ELF-1 (cell line): Measurements from ENCODE around the gene CHKB.
"Not testable (repeated sequence)": the region's sequence is repeated elsewhere in the genome, so short reads cannot be mapped to it uniquely, and the experiment has no call there.

Experiments
- DNase-seq: peaks from one replicate; pipeline ENCODE4 v3.0.0-alpha.2; 2016; ENCODE audit warnings: low read depth, low spot score

CHKB gene

DNA sequence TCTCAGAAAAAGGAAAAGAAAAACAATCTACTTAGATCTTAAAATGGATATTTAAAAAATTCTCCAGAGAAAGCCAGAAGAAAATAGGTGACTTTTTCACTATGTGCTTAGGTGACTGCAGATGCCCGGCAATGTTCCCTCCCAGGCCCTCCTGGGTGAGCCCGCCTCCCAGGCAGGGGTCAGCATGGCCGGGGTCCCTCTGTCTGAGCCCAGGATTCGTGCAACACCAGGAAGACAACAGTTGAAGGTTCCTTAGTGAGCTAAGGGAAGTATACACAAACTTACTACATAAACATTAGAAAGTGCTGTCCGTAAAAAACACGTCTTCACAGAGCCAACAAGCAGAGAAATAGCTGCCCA lies 29.5 kb upstream of the CHKB start:
- DNase-seq = no peak

- no peak for DNase-seq
Observed at GRCh38 chr22:50611341-50612060, 28.9 kb upstream of the CHKB start.

DNA sequence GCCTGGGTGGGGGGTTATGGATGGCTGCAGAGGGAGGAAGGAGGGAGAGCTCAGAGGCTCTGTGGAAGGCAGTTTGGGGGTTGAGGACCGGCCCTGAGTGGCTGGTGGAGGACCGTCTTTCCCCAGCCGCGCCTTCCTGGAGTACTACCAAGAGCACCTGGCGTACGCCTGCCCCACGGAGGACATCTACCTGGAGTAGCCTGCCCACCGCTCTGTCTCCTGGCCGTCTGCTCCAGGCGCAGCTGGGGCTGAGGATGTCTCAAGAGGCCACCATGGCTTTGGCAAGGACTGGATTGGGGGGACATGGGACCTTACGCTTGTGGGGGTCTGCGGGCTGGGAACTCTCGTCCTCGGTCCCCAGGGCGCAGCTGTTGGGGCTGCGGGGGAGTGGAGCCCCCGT lies 27.9 kb upstream of the CHKB start:
- DNase-seq = no peak

DNA sequence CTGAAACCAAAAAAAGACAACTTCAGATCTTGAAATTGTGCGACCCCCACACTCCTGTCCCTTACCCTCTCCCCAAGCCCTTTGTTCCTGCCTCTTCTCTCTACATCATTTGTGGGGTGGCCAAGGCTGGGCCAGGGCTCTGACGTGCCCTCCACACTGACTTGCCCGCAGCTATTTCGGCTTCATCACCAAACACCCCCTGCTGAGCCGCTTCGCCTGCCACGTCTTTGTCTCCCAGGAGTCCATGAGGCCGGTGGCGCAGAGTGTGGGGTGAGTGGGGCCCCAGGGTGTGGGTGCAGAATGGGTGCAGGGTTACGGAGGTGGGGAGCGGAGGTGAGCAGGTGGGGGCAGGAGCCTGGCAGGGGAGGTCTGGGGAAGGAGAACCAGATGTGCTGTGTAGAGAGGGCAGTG lies 27.4 kb upstream of the CHKB start:
- DNase-seq = no peak

- DNase-seq = no peak
Observed at GRCh38 chr22:50609599-50609998, 26.9 kb upstream of the CHKB start.

DNA sequence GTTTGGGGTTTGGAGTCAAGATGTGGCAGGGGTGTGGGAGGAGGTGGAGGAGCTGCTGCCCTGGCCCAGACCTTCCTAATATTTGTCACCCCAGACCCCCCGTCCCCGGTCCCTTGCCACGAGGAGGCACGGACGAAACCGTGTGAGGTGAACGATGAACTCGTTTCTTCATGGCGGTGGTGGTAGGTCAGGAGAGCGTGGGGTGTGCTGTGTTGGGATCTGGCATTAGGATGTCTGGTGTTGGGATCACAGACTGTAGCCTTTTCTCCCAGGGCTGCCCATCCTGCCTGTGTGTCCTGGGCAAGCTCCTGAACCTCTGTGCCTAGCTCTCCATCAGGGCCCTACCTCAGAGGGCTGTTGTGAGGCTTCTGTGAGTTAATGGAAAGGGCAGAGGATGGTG lies 26.3 kb upstream of the CHKB start:
- no peak for DNase-seq

DNA sequence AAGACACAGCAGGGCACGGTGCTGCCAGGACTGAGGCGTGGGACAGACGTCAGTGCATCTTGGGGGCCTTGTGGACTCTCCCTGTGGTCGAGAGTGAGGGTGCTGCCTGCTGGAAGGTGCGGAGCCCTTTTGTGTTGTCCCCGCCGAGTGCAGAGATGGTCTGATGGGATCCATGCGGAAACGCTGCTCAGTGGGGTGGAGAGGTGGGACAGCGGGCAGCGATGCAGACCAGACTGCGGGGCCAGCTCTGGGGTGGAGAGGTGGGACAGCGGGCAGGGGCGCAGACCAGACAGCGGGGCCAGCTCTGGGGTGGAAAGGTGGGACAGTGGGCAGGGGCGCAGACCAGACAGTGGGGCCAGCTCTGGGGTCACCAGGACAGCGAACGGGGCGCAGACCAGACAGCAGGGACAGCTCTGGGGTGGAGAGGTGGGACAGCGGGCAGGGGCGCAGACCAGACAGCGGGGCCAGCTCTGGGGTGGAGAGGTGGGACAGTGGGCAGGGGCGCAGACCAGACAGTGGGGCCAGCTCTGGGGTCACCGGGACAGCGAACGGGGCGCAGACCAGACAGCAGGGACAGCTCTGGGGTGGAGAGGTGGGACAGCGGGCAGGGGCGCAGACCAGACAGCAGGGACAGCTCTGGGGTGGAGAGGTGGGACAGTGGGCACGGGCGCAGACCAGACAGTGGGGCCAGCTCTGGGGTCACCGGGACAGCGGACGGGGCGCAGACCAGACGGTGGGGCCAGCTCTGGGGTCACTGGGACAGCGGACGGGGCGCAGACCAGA lies 25.6 kb upstream of the CHKB start:
- not testable (repeated sequence) for DNase-seq

DNA sequence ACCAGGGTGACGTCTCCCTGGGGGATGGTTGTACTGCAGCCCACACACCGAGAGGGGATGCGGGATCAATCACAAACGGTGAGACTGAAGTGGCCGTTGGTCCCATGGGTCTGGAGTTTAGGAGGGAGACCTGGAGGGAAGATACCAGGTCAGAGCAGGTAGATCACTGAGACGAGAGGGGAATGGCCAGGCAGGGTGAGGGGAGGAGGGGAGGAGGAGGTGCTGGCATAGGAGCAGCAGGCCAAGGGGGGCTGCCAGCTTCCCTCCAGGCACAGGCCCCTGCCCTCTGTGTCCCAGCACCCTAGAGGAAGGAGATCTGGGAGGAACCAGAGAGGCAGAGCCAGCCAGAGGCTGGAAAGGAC lies 25.0 kb upstream of the CHKB start:
- DNase-seq = no peak

GRCh38 chr22:50606946-50607658 lies 24.5 kb upstream of the CHKB start:
- no peak for DNase-seq

DNA sequence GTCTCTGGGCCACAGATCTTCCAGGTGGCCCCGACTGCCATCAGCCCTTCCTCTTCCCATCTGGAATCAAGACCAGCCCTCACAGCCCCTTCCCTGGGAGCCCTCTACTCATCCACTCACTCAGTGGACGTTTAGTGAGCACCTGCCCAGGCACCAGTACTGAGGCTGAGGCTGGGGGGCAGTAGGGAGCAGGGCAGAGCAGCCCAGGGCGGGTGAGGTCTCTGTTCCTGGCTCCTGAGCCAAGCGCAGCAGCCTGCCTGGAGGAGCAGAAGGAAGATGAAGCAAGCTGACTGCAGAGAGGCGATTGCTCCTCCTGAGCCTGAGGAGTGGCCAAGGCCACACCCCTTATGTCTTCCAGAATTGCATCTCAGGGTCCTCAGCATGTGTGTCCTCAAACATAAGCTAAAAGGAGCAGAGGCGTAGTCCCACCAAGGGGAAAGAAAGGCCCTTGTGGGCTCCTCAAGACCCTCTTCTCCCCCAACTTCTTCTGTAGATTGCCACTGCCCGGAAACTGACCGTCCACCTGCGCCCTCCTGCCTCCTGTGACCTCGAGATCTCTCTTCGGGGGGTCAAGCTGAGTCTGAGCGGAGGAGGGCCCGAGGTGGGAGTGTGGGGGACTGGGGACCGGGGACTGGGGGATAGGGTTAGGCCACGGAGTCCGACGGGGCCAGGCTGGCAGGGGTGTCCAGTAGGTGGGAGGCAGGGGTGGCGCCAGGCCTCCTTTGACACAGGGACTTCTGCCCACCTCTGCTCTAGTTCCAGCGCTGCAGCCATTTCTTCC lies 23.7 kb upstream of the CHKB start:
- no peak for DNase-seq

DNA sequence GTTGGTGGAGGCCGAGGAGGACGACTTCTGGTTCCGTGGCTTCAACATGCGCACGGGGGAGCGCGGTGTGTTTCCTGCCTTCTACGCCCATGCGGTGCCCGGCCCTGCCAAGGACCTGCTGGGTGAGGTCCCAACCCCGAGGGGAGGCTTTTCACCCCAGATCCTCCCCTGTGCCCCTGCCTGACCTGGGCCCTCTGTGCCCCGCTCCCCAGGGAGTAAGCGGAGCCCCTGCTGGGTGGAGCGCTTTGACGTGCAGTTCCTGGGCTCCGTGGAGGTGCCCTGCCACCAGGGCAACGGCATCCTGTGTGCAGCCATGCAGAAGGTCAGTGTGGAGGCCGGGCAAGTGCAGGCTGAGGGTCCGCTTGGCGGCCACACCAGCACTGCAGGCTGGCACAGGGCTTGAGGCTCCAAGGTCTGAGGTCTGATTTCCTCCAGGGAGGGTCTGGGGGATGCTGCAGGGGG lies 23.0 kb upstream of the CHKB start:
- DNase-seq = no peak

GRCh38 chr22:50605002-50605612 lies 22.5 kb upstream of the CHKB start:
- no peak for DNase-seq

DNA sequence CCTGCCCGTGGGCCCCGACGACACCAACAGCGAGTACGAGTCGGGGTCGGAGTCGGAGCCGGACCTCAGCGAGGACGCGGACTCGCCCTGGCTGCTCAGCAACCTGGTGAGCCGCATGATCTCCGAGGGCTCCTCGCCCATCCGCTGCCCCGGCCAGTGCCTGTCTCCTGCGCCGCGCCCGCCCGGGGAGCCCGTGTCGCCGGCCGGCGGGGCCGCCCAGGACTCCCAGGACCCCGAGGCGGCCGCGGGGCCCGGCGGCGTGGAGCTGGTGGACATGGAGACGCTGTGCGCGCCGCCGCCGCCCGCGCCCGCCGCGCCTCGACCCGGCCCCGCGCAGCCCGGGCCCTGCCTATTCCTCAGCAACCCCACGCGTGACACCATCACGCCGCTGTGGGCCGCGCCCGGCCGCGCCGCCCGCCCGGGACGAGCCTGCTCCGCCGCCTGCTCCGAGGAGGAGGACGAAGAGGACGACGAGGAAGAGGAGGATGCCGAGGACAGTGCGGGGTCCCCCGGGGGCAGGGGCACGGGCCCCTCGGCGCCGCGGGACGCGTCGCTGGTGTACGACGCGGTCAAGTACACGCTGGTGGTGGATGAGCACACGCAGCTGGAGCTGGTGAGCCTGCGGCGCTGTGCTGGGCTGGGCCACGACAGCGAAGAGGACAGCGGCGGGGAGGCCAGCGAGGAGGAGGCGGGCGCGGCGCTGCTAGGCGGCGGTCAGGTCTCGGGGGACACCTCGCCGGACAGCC lies 21.8 kb upstream of the CHKB start:
- DNase-seq = no peak

DNA sequence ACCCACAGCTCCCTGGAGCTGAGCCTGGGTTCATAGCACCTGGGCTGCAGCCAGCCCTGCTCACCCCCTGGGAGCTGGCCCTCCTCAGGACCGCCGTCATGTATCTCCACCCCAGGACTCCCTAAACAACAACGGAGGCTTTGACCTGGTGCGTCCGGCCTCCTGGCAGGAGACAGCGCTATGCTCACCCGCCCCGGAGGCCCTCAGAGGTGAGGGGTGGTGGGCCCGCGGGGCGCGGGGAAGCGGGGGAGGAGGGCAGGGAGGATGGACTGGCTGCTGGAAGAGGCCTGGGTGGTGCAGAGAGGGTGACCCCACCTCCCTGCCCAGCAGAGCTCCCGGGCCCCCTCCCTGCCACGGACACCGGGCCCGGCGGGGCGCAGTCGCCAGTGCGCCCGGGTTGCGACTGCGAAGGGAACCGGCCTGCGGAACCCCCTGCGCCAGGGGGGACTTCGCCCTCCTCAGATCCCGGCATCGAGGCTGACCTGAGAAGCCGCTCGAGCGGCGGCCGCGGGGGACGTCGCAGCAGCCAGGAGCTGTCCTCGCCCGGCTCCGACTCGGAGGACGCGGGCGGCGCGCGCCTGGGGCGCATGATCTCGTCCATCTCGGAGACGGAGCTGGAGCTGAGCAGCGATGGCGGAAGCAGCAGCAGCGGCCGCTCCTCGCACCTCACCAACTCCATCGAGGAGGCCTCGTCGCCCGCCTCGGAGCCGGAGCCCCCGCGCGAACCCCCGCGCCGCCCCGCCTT lies 21.0 kb upstream of the CHKB start:
- DNase-seq = no peak

DNA sequence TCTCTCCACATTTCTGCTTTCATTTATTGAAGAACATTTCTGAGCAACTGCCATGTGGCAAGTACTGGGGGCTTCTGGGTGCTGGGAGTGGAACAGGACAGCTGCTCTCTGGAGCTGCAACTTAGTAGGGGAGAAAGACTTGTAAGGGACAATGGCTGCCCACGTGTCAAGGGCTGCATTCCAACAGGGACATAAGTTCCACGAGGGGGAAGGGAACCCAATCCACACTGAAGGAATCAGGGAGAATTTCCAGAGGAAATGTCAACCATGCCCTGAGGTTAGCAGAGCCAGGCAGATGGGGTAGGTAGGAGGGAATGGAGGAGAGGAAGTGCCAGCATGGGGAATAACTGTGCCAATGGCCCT lies 19.7 kb upstream of the CHKB start:
- no peak for DNase-seq

DNA sequence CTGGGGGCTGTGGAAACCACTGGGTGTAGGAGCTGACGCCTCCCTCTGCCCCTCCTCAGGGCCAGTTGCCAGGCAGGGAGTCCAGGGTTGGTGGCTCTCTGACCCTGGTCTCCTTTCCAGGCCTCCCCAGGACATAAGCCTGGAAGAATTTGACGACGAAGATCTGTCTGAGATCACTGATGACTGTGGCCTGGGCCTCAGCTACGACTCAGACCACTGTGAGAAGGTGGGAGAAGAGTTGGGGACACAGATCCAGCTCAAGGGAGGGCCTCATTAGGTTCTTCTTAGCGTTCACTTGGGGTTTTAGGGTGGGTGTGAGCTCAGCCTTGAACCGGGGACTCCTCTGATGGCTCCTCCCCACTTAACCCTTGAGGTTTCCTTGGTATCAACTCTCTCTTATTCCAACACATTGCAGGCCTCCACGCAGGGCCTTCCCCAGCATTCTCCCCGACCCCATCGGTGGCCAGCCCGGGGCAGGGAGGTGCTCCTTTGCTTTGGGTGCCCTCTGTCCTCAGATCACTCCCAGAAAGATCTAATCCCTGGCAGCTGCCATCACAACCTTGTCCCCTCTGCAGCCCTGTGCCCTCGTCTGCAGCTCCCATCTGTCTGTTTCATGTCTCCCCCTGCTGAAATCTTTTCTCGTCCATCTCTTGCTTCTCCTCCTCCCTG lies 19.2 kb upstream of the CHKB start:
- DNase-seq = no peak

GRCh38 chr22:50600967-50601668 lies 18.5 kb upstream of the CHKB start:
- DNase-seq = no peak

- DNase-seq = no peak
Observed at GRCh38 chr22:50600538-50600937, 17.9 kb upstream of the CHKB start, which contains the start of gene MAPK8IP2. Gene MAPK8IP2 (plus strand): TSS chr22:50600793. CDS start chr22:50600819, 26 bp downstream.
